GM19240 (cell line): ENCODE data around the gene CCDC142.

Experiments used
- DNase-seq: peaks from one replicate; pipeline ENCODE4 v3.0.0; 2011; ENCODE audit warnings: low spot score; ENCODE audit not compliant: insufficient read length

The CCDC142 gene, protein sequence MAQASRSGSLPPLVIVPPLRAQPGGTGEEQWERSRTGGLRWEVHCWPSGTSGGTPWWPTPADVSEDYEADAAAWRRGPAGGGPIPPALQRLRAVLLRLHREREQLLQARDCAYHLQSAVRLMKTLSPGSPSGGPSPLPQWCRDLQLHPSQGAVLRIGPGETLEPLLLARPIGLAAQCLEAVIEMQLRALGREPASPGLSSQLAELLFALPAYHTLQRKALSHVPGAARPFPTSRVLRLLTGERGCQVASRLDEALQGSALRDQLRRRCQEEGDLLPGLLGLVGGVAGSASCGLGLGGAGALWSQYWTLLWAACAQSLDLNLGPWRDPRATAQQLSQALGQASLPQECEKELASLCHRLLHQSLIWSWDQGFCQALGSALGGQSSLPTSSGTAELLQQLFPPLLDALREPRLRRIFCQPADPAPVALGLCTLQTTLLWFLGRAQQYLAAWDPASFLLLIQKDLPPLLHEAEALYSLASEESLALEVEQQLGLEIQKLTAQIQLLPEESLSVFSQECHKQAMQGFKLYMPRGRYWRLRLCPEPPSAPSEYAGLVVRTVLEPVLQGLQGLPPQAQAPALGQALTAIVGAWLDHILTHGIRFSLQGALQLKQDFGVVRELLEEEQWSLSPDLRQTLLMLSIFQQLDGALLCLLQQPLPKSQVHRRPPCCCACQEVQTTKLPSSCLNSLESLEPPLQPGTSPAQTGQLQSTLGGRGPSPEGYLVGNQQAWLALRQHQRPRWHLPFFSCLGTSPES

GRCh38 chr2:74482801-74483674 lies at the start of gene CCDC142, which contains the start of gene TTC31:
Gene CCDC142 (minus strand): TSS chr2:74482998. CDS start chr2:74482837, 161 bp downstream.
Gene TTC31 (plus strand): TSS chr2:74483081. CDS start chr2:74483096, 15 bp downstream.
- DNase-seq = peak; percentile 89

DNA sequence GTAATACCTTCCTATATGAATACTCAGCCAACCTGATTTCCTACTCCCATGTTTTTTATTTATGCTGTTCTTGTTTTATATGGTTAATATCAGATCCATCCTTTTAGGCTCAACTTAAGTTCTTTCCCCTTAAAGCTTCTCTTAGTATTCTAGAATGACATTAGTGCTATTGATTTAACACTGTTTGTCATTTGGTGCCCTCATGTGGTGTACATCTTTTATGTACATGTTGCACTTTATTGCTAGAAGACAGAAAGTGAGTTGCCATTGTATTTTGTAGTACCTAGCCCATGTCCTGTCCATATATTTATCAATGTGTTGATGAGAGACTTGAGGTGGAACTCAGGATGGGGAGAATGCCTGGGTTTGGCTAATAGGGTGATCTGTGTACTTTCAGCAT lies 49.4 kb upstream of the CCDC142 start:
- DNase-seq = no peak

- no peak for DNase-seq
These were observed 48.9 kb upstream of the CCDC142 start for GRCh38 chr2:74531666-74532065.

- DNase-seq = peak; percentile 79
These were observed 47.7 kb upstream of the CCDC142 start for GRCh38 chr2:74530239-74531187.

GRCh38 chr2:74529357-74530238 lies 46.8 kb upstream of the CCDC142 start, which contains the start of the genes AUP1 and HTRA2:
Gene AUP1 (minus strand): TSS chr2:74529706. CDS start chr2:74529629, 77 bp downstream.
Gene HTRA2 (plus strand): TSS chr2:74529933. CDS start chr2:74530007, 74 bp downstream.
- DNase-seq = peak; percentile 96

DNA sequence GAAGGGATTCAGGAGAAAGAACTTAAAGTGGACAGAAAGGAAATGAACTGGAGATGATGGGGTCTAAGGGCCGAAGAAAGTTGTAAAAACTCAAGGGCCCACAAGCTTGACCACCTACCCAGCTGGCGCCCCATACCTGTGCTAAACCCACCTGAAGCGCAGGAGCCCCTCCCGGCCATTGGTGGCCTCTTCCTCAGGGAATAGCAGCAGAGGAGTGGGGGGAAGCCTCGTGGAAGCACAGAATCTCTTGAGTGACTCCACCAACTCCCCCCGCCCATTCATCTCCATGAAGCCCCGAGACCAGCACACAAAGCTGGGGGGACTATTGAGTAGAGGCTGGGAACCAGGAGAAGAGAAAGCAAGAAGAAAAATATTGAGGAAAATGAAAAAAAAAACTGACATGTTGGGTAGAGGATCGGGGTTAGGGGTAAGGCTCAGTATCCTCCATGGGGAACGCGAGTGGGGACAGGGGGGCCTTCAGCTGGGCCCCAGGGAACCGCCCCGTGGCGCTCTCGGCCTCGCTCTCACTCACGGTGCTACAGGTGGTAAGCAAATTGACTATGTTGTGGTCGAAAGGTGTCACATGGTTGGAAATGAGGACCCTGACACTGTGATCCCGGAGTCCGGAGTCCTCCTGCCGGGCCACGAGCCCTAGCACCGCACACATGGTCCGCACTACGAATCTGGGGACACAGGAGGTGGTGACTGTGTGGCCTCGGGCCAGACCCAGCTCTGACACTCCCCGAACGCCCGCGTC lies 46.0 kb upstream of the CCDC142 start:
- no peak for DNase-seq

DNA sequence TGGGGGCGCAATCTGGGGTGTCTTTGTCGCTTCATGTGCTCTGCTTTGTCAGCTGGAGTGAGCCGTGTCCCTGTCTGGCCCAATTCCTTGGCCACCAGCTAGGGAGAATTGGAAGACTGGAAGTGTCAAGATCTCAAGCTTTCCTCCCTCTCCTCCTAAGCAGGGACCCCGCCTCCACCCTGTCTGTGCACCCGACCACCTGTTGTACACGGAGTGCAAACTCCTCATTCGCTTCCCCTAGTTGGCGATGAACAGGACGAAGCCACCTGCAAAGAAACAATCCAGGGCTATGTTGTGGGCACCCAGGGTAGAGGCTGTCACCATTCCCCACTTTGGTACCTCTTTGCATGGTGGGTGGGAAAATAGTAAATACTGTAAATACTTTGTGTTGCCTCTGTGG lies 44.9 kb upstream of the CCDC142 start:
- DNase-seq = no peak

GRCh38 chr2:74526649-74527230 lies 43.9 kb upstream of the CCDC142 start:
- no peak for DNase-seq

DNA sequence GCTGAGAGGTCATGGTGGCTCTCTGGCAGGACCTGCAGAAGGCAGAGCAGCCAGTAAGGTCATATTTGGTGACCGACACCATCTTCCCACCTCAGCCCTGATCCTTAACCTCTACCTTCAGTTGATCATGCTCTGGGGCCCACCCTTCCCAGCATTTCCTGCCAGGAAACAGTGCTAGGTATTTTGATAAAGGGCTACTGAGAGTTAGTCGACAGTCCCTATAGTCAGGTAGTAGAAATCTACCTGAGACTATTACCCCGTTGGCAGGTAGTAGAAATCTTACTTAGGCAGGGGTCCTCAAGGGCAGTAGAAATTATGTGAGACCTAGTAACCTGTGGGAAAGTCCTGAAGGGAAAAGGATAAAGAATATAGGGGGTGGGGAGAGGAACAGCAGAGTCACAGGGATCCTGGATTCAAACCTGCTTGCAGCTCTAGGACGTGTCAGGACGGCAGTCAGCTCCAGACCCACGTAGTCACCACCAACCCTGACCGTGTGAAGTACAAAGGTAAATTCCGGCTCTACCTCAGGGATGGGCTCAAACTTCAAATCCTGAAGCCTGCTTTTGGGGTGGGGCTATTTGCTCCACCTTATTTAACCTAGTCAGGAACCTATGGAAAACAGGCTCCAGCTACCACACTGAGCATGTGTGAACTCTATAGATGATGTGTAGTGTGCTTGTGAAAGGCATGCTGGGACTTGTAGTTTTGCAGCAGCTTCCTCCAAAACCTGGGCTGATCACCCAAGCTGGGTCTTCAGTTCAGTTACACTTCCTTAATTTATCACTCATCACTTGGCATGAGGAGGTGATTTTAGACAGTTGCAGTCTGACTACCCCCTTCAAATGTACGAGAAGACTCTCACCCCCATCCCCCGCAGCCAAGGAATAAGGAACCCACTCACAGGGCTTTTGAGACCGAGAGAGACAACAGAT lies 43.2 kb upstream of the CCDC142 start, which contains the start of gene DQX1:
Gene DQX1, minus strand, starts transcription at position 515 of the 932 bp plus-strand sequence. Its CDS starts 502 bp downstream, at position 13.
- no peak for DNase-seq

GRCh38 chr2:74524955-74525716 lies 42.3 kb upstream of the CCDC142 start:
- no peak for DNase-seq

DNA sequence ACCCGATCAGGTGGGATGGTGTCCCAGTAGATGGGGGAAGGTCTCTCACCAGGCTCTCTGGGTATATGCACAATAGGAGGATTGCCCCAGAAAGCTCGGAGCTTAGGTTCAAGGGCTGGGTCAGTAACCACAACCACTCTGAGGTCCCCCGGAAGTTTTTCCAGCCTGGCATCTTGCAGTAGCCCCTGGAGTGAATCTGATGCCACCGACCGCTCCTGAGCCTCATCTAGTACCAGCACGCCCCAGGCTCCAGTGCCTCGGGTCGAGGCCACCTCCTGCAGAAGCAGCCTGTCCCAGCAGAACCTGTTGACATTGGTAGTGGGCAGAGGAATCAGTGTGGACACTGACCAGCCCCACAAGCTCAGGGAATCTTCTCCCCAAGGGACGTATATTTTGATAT lies 41.2 kb upstream of the CCDC142 start:
- no peak for DNase-seq

GRCh38 chr2:74522516-74522915 lies 39.7 kb upstream of the CCDC142 start:
- no peak for DNase-seq

DNA sequence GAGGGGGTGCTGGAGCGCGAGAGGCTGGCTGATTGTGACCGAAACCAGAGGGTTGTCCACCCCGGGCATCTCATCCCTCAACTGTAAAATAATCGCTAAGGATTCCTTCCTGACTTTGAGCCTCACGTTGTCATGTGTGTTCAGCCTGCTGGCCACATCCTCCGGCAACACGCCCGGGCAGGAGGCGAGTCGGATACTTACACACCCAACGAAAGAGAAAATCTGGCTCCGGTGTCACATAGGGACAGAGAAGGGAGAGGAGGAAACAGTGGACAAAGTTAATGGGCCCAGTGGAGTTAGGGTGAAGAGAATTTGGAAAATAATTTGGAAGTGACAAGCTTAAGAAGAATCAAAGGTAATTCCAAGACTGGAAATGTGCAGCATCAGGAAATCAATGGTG lies 33.9 kb upstream of the CCDC142 start:
- DNase-seq = no peak

- no peak for DNase-seq
These were observed 33.3 kb upstream of the CCDC142 start for GRCh38 chr2:74515981-74516633.

DNA sequence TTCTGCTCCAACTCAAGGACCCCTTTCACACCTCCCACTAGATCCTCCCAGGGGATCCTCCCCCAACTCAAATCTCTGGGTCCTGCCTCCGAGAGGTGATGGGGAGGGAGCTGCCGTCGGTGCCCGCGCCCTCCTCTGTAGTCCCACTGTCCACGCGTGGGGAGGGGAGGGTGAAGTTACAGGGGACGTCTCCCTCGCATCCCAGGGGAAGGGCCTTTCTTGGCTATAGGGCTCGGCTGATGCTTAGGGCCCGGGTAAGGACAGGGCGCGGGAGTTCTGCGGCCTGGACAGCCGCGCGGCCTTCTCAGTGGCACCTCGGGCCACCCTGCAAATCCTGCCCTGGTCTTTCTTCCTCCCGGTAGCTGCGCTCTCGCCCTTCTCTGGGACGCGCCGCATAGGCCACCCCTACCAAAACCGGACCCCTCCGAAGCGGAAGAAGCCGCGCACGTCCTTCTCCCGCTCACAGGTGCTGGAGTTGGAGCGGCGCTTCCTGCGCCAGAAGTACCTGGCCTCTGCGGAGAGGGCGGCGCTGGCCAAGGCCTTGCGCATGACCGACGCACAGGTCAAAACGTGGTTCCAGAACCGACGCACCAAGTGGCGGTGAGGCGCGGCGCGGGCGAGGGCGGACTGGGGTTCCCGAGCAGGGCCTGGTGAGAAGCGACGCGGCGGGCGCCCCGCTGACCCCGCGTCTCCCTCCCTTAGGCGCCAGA lies 32.6 kb upstream of the CCDC142 start:
- no peak for DNase-seq
